ENCODE measurements around the gene SCPEP1. TPM values are rescaled to one million over a fixed set of nuclear protein-coding genes. Genes with fewer than 3 reads are reported as not detected.

The SCPEP1 gene
- total and polyA plus RNA-seq, 2 experiments from 2014 or later: 36.0 to 42.0 TPM

- WGBS, 2 experiments (ENCODE audit: low coverage in 1 of 2, low lambda C conversion rate in 2 of 2, missing lambda C conversion rate in 2 of 2): 92 to 95% methylated on average over 14 of the region's 14 CpGs
- no peak for TF ChIP-seq EZH2 (IDR thresholded peaks at IDR 0.05; ENCODE audit: insufficient read depth, poor library complexity, severe bottlenecking)
- Histone ChIP-seq H3K4me2 (ENCODE audit: unreplicated experiment) (no peak overlapping the region), H3K9me2 (ENCODE audit: insufficient read depth) (no peaks in the 10 kb centered on the region), H3F3A (ENCODE audit: insufficient read depth) (no peaks in the 10 kb centered on the region), H3K36me3 (ENCODE audit: low read depth) (no peaks in the 10 kb centered on the region), H3K79me2 (ENCODE audit: insufficient read depth) (no peaks in the 10 kb centered on the region), H4K20me1 (ENCODE audit: insufficient read depth) (no peaks in the 10 kb centered on the region), H3K4me3 (no peak overlapping the region), H2AFZ (no peak overlapping the region), H3K9ac (no peak overlapping the region), H3K9me3 (ENCODE audit: low read depth) (no peaks in the 10 kb centered on the region), H3K4me1 (ENCODE audit: insufficient read depth) (no peaks in the 10 kb centered on the region), H3K27ac (no peak overlapping the region), H3K27me3 (replicated peaks; ENCODE audit: insufficient read depth) (no peaks in the 10 kb centered on the region)
- in situ Hi-C loops (cut with MboI): no loop called here
- DNase-seq: no peak
Observed at GRCh38 chr17:56985371-56986162, 7.6 kb downstream of the SCPEP1 start.

GRCh38 chr17:56987283-56987834 lies 9.4 kb downstream of the SCPEP1 start:
- in situ Hi-C loops (cut with MboI): no loop called here
- Histone ChIP-seq H3K79me2 (ENCODE audit: insufficient read depth) (no peaks in the 10 kb centered on the region), H3F3A (ENCODE audit: insufficient read depth) (no peaks in the 10 kb centered on the region), H3K4me3 (no peak overlapping the region), H3K27ac (no peak overlapping the region), H4K20me1 (ENCODE audit: insufficient read depth) (no peaks in the 10 kb centered on the region), H3K4me1 (ENCODE audit: insufficient read depth) (no peaks in the 10 kb centered on the region), H3K9me3 (ENCODE audit: low read depth) (no peaks in the 10 kb centered on the region), H3K4me2 (ENCODE audit: unreplicated experiment) (no peak overlapping the region), H3K9ac (no peak overlapping the region), H3K36me3 (ENCODE audit: low read depth) (no peaks in the 10 kb centered on the region), H3K9me2 (ENCODE audit: insufficient read depth) (no peaks in the 10 kb centered on the region), H2AFZ (no peak overlapping the region), H3K27me3 (replicated peaks; ENCODE audit: insufficient read depth) (no peaks in the 10 kb centered on the region)
- WGBS, 2 experiments (ENCODE audit: low coverage in 1 of 2, low lambda C conversion rate in 2 of 2, missing lambda C conversion rate in 2 of 2): 90 to 91% methylated on average over 11 of the region's 11 CpGs
- no peak for DNase-seq
- TF ChIP-seq EZH2 (IDR thresholded peaks at IDR 0.05; ENCODE audit: insufficient read depth, poor library complexity, severe bottlenecking): no peak

GRCh38 chr17:56988901-56989572 lies 11.1 kb downstream of the SCPEP1 start:
- H2AFZ ChIP-seq: no peak overlapping the region

DNA sequence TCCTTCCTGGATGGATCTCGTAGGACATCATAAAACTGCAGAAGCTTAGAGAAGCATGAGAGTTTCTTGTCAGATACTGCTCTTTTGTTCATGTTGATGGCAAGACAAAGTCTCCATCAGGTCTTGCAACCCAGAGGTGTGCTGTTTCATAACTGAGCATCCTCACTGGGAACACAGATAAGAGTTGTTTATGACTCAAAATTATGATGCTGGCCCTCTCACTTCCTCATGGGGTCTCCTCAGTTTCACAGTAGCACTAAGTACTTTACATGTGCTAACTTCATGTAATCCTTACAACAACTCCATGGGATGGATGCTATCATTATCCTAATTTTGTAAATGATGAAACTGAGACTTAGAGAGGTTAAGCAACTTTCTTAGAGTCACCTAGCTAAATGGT lies 14.4 kb downstream of the SCPEP1 start:
- in situ Hi-C loops (cut with MboI): no loop called here
- H4K20me1 ChIP-seq (ENCODE audit: insufficient read depth): no peaks in the 10 kb centered on the region
- H3K27me3 ChIP-seq (replicated peaks; ENCODE audit: insufficient read depth): no peaks in the 10 kb centered on the region
- H2AFZ ChIP-seq: no peak overlapping the region
- WGBS, 2 experiments (ENCODE audit: low coverage in 1 of 2, low lambda C conversion rate in 2 of 2, missing lambda C conversion rate in 2 of 2): 66 to 73% methylated on average over 1 of the region's 1 CpG
- H3F3A ChIP-seq (ENCODE audit: insufficient read depth): no peaks in the 10 kb centered on the region
- H3K9ac ChIP-seq: no peak overlapping the region
- H3K9me2 ChIP-seq (ENCODE audit: insufficient read depth): no peaks in the 10 kb centered on the region
- no peaks in the 10 kb centered on the region for H3K36me3 ChIP-seq (ENCODE audit: low read depth)
- TF ChIP-seq EZH2 (IDR thresholded peaks at IDR 0.05; ENCODE audit: insufficient read depth, poor library complexity, severe bottlenecking): no peak
- TF ChIP-seq EZH2phosphoT487 (IDR thresholded peaks at IDR 0.05; ENCODE audit: insufficient read depth, low read depth): no peak
- H3K4me2 ChIP-seq (ENCODE audit: unreplicated experiment): no peak overlapping the region
- H3K79me2 ChIP-seq (ENCODE audit: insufficient read depth): no peaks in the 10 kb centered on the region
- DNase-seq: no peak
- H3K9me3 ChIP-seq (ENCODE audit: low read depth): no peaks in the 10 kb centered on the region
- H3K4me1 ChIP-seq (ENCODE audit: insufficient read depth): peaks cover 8% of the 10 kb centered on the region
- H3K27ac ChIP-seq: no peak overlapping the region
- no peak overlapping the region for H3K4me3 ChIP-seq

More at GRCh38 chr17:56988901-56989572, 11.1 kb downstream of the SCPEP1 start:
- Histone ChIP-seq H3K4me2 (ENCODE audit: unreplicated experiment) (no peak overlapping the region), H3F3A (ENCODE audit: insufficient read depth) (no peaks in the 10 kb centered on the region), H3K36me3 (ENCODE audit: low read depth) (no peaks in the 10 kb centered on the region), H3K79me2 (ENCODE audit: insufficient read depth) (no peaks in the 10 kb centered on the region), H4K20me1 (ENCODE audit: insufficient read depth) (no peaks in the 10 kb centered on the region), H3K9ac (no peak overlapping the region), H3K4me1 (ENCODE audit: insufficient read depth) (peaks cover 1% of the 10 kb centered on the region; the same call in 1 of the 2 replicates), H3K27ac (no peak overlapping the region), H3K9me2 (ENCODE audit: insufficient read depth) (no peaks in the 10 kb centered on the region), H3K4me3 (no peak overlapping the region), H3K9me3 (ENCODE audit: low read depth) (no peaks in the 10 kb centered on the region), H3K27me3 (replicated peaks; ENCODE audit: insufficient read depth) (no peaks in the 10 kb centered on the region)
- in situ Hi-C loops (cut with MboI): no loop called here
- no peak for TF ChIP-seq EZH2phosphoT487 (IDR thresholded peaks at IDR 0.05; ENCODE audit: insufficient read depth, low read depth)
- WGBS, 2 experiments (ENCODE audit: low coverage in 1 of 2, low lambda C conversion rate in 2 of 2, missing lambda C conversion rate in 2 of 2): 93 to 94% methylated on average over 4 of the region's 4 CpGs
- no peak for DNase-seq

Measured in GM23248 (cell line).